Ishikawa (cell line): Measurements from ENCODE around the gene SINHCAF.

Experiments
- CEBPB ChIP-seq: IDR thresholded peaks from 2 replicates; pipeline ENCODE4 v1.6.1; 2012
- CREB1 ChIP-seq: IDR thresholded peaks from 2 replicates; pipeline ENCODE4 v1.6.1; 2012; ENCODE audit warnings: low read depth
- EGR1 ChIP-seq: IDR thresholded peaks from 2 replicates; pipeline ENCODE4 v1.6.1; 2012
- EP300 ChIP-seq: IDR thresholded peaks from 2 replicates; pipeline ENCODE4 v1.6.1; 2012; ENCODE audit warnings: borderline replicate concordance
- FOXM1 ChIP-seq: IDR thresholded peaks from 2 replicates; pipeline ENCODE4 v1.6.1; 2012; ENCODE audit warnings: low read depth, borderline replicate concordance
- RAD21 ChIP-seq: IDR thresholded peaks from 2 replicates; pipeline ENCODE4 v1.6.1; 2012; ENCODE audit warnings: low read depth
- TAF1 ChIP-seq: IDR thresholded peaks from 2 replicates; pipeline ENCODE4 v1.6.1; 2012; ENCODE audit warnings: low read depth, mild to moderate bottlenecking
- TEAD4 ChIP-seq: IDR thresholded peaks from 2 replicates; pipeline ENCODE4 v1.6.1; 2012
- YY1 ChIP-seq: IDR thresholded peaks from 2 replicates; pipeline ENCODE4 v1.6.1; 2012; ENCODE audit warnings: low read depth
- ZBTB7A ChIP-seq: IDR thresholded peaks from 2 replicates; pipeline ENCODE4 v1.6.1; 2012; ENCODE audit warnings: low read depth
- TF ChIP-seq, protein P1 (sequence below): IDR thresholded peaks from 2 replicates; pipeline ENCODE4 v1.6.1; 2012
- TF ChIP-seq, protein P2 (sequence below): IDR thresholded peaks from 2 replicates; pipeline ENCODE4 v1.6.1; 2012; ENCODE audit warnings: low read depth, mild to moderate bottlenecking
- TF ChIP-seq, protein P3 (sequence below): IDR thresholded peaks from 2 replicates; pipeline ENCODE4 v1.6.1; 2012

DNA sequence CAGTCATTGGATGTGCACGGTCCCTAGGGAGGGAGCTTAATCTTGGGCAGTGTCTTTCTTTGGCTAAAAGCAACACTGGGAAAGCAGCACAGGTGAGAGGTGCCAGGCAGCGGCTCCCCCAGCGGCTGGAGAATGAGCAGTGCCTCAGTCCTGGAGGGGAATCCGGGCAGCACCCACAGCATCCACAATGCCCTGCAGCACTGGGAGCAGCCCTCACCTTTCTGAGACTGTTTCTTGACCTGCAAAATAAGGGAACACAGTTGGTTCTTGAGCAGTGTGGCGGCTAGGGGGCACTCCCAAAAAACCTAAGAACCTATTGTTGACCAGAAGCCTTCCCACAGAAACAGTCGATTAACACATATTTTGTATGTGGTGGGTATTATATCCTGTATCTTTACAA, 75.8 kb downstream of the SINHCAF start:
- TF ChIP-seq TAF1 (no peak), EP300 (no peak), TEAD4 (no peak), EGR1 (no peak), CREB1 (no peak), YY1 (no peak), RAD21 (no peak), CEBPB (no peak), FOXM1 (no peak), ZBTB7A (no peak)
- TF ChIP-seq, protein P1, sequence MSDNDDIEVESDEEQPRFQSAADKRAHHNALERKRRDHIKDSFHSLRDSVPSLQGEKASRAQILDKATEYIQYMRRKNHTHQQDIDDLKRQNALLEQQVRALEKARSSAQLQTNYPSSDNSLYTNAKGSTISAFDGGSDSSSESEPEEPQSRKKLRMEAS = no peak
- TF ChIP-seq, protein P2, sequence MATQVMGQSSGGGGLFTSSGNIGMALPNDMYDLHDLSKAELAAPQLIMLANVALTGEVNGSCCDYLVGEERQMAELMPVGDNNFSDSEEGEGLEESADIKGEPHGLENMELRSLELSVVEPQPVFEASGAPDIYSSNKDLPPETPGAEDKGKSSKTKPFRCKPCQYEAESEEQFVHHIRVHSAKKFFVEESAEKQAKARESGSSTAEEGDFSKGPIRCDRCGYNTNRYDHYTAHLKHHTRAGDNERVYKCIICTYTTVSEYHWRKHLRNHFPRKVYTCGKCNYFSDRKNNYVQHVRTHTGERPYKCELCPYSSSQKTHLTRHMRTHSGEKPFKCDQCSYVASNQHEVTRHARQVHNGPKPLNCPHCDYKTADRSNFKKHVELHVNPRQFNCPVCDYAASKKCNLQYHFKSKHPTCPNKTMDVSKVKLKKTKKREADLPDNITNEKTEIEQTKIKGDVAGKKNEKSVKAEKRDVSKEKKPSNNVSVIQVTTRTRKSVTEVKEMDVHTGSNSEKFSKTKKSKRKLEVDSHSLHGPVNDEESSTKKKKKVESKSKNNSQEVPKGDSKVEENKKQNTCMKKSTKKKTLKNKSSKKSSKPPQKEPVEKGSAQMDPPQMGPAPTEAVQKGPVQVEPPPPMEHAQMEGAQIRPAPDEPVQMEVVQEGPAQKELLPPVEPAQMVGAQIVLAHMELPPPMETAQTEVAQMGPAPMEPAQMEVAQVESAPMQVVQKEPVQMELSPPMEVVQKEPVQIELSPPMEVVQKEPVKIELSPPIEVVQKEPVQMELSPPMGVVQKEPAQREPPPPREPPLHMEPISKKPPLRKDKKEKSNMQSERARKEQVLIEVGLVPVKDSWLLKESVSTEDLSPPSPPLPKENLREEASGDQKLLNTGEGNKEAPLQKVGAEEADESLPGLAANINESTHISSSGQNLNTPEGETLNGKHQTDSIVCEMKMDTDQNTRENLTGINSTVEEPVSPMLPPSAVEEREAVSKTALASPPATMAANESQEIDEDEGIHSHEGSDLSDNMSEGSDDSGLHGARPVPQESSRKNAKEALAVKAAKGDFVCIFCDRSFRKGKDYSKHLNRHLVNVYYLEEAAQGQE = no peak
- TF ChIP-seq, protein P3, sequence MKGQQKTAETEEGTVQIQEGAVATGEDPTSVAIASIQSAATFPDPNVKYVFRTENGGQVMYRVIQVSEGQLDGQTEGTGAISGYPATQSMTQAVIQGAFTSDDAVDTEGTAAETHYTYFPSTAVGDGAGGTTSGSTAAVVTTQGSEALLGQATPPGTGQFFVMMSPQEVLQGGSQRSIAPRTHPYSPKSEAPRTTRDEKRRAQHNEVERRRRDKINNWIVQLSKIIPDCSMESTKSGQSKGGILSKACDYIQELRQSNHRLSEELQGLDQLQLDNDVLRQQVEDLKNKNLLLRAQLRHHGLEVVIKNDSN = no peak
